Activated CD8-positive, alpha-beta T cell treated with anti-CD3 and anti-CD28 coated beads, Interleukin-2, amount 10 ng/mL, durations not matched to agents 7 days and 5 days (primary cell): ENCODE results near the gene ZNF436. TPM values are rescaled to one million over a fixed set of nuclear protein-coding genes. Genes with fewer than 3 reads are reported as not detected.
"Not testable (repeated sequence)": the region's sequence is repeated elsewhere in the genome, so short reads cannot be mapped to it uniquely, and the experiment has no call there.

Experiments
- ATAC-seq: fragments of 150-1000 bp; cut with Tn5 transposase; one replicate; pipeline ENCODE4 v1.10.0; 2021; ENCODE audit warnings: moderate library complexity
- CTCF ChIA-PET: fragments of 350-600 bp; sonication (Branson Sonifier 250); formaldehyde crosslinking; loops from one replicate; lab custom pipeline; 2021; ENCODE audit warnings: antibody characterized with exemption; lab: Charles Lee
- POLR2A ChIA-PET: fragments of 350-600 bp; sonication (Branson Sonifier 250); formaldehyde crosslinking; loops from one replicate; lab custom pipeline; 2021; ENCODE audit warnings: antibody characterized with exemption; lab: Charles Lee
- DNase-seq: peaks from one replicate; pipeline ENCODE4 v3.0.0-alpha.2; 2020
- H3K27ac Mint-ChIP-seq: one replicate; pipeline ENCODE4 v1.8.0; 2021; ENCODE audit warnings: mild to moderate bottlenecking, mixed read lengths
- H3K27me3 Mint-ChIP-seq: one replicate; pipeline ENCODE4 v1.8.0; 2021; ENCODE audit warnings: low read depth, mixed read lengths
- H3K36me3 Mint-ChIP-seq: one replicate; pipeline ENCODE4 v1.8.0; 2021; ENCODE audit warnings: low read depth, mixed read lengths
- H3K4me1 Mint-ChIP-seq: one replicate; pipeline ENCODE4 v1.8.0; 2021; ENCODE audit warnings: low read depth, mixed read lengths
- H3K4me3 Mint-ChIP-seq: one replicate; pipeline ENCODE4 v1.8.0; 2021; ENCODE audit warnings: mild to moderate bottlenecking, mixed read lengths
- H3K9me3 Mint-ChIP-seq: one replicate; pipeline ENCODE4 v1.8.0; 2022; ENCODE audit warnings: mixed read lengths; ENCODE audit not compliant: insufficient read depth
- total RNA-seq, 2 experiments: library from RNA; stranded (reverse); gene quantifications; one replicate each; pipeline ENCODE4 v1.2.3, GENCODE V29; 2021

Gene ZNF436
- total RNA-seq, 2 experiments from 2014 or later = 5.0 to 5.4 TPM

DNA sequence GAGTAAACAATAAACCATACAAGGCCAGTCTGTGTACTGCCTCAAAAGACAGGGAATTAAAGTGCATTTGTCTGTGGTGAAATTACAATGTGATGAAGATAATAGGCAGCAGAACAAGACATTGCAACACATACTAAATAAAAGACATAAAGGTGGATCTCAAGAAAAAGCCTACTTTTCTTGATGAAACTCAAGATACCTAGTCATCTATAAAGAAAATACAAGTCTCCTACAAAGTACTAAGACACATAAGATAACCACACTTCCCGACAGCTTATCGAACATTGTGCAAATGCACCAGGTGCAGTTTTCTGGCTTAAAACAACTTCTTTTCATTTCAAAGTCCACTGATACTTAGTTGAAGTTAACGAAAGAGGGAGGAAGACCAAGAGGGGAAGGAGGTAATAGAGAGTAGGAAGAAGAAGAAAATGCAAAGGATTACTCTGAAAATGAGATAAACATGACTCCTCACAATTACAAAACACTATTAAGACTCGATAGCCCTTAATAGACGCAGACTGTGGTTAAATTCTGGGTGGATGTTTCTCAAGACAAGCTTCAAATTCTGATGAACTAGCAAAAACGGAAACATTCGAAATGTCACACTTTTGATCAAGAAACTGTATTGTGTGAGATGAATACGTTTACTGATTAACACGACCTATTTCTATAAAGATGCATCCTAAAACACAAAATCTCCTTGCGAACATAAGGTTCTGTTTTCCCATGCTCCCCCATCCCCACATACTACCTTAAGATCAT is 27.5 kb downstream of the ZNF436 start:
- DNase-seq = no peak
- POLR2A ChIA-PET = interaction anchor here (0.7 to 0.8 kb wide), 2 partner anchors 43 to 88 kb away, joined by 3 read pairs; no protein-coding TSS in a partner anchor
- Mint-ChIP-seq H3K9me3 (no peaks in the 10 kb centered on the region), H3K36me3 (peaks cover 48% of the 10 kb centered on the region), H3K4me3 (peak overlapping the region; percentile 86), H3K27me3 (no peaks in the 10 kb centered on the region), H3K4me1 (peaks cover 52% of the 10 kb centered on the region), H3K27ac (peak overlapping the region; percentile 60)
- no peak for ATAC-seq
- CTCF ChIA-PET = interaction anchor here (0.7 to 4.0 kb wide), 6 partner anchors 26 to 295 kb away, joined by 3 to 13 read pairs (median 4); no protein-coding TSS in a partner anchor

DNA sequence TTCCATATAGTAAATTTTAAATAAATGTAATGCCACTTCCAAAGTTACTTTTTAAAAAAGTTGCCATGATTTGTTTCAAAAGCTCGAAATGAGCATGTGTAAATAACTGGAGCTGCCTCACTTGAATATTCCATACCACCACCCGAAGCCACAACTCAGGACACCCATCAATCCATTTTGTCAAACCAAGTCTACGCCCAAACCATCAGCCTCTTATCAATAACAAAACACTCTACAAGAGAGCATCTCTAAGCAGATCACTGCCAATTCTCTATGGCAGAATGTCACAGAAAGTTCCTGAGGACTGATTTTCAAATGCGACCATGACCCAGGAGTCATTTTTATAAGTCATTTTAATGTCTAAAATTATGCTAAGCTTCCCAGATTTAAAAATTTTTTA is 30.0 kb downstream of the ZNF436 start:
- no peak overlapping the region for H3K27ac Mint-ChIP-seq
- peaks cover 63% of the 10 kb centered on the region for H3K36me3 Mint-ChIP-seq
- POLR2A ChIA-PET = no interaction called here
- ATAC-seq (no peak), DNase-seq (peak; percentile 14)
- no peaks in the 10 kb centered on the region for H3K9me3 Mint-ChIP-seq
- H3K4me1 Mint-ChIP-seq = peaks cover 52% of the 10 kb centered on the region
- H3K27me3 Mint-ChIP-seq = no peaks in the 10 kb centered on the region
- CTCF ChIA-PET = interaction anchor here (1.0 to 4.0 kb wide), 4 partner anchors 20 to 432 kb away, joined by 3 to 13 read pairs (median 8); no protein-coding TSS in a partner anchor
- peak overlapping the region; percentile 8 for H3K4me3 Mint-ChIP-seq

DNA sequence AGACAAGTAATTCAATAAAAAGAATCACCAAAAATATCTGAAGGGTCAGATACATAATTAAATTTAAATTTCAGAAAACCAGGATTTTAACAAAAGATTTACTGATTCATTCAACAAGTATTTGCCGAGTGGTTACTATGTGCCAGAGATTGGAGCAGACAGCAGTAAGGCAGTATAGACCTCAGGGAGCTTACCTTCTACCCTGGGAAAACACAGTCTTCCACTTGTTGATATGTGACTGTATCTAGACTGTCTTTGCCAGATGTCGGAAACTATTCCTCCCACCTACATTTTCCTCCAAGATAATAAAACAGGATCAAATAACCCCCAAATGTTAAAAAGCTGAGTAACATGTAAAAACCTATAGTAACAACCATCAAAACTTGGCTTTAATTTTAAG is 31.8 kb downstream of the ZNF436 start:
- H3K4me1 Mint-ChIP-seq = peaks cover 54% of the 10 kb centered on the region
- peak overlapping the region; percentile 21 for H3K27ac Mint-ChIP-seq
- ATAC-seq = no peak
- ChIA-PET CTCF (interaction anchor here (0.8 to 2.5 kb wide), 3 partner anchors 29 to 407 kb away, joined by 3 to 13 read pairs (median 3); no protein-coding TSS in a partner anchor), POLR2A (interaction anchor here (1.1 kb wide), 1 partner anchor 25 kb away, joined by 3 read pairs; no protein-coding TSS in a partner anchor)
- peak; percentile 4 for DNase-seq
- H3K4me3 Mint-ChIP-seq = no peak overlapping the region
- H3K9me3 Mint-ChIP-seq = no peaks in the 10 kb centered on the region
- peaks cover 72% of the 10 kb centered on the region for H3K36me3 Mint-ChIP-seq
- no peaks in the 10 kb centered on the region for H3K27me3 Mint-ChIP-seq

DNA sequence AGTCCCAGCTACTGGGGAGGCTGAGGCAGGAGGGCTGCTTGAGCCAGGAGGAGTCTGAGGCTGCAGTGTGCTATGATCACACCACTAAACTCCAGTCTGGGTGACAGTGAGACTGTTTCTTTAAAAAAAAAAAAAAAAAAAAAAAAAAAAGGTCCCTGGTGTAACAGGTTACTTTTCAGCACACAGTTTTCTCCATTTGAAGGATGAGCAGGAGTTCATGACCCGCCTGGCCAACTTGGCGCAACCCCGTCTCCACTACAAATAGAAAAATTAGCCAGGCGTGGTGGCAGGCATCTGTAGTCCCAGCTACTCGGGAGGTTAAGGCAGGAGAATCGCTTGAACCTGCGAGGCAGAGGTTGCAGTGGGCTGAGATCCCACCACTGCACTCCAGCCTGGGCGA is 37.9 kb downstream of the ZNF436 start:
- H3K27me3 Mint-ChIP-seq = no peaks in the 10 kb centered on the region
- DNase-seq (no peak), ATAC-seq (no peak)
- H3K4me1 Mint-ChIP-seq = peaks cover 23% of the 10 kb centered on the region
- ChIA-PET POLR2A (no interaction called here), CTCF (interaction anchor here (0.7 to 1.5 kb wide), 2 partner anchors 13 to 72 kb away, joined by 3 read pairs; partner anchors contain the start of gene HNRNPR)
- no peaks in the 10 kb centered on the region for H3K9me3 Mint-ChIP-seq
- H3K4me3 Mint-ChIP-seq = no peak overlapping the region
- H3K27ac Mint-ChIP-seq = no peak overlapping the region
- peaks cover 68% of the 10 kb centered on the region for H3K36me3 Mint-ChIP-seq

DNA sequence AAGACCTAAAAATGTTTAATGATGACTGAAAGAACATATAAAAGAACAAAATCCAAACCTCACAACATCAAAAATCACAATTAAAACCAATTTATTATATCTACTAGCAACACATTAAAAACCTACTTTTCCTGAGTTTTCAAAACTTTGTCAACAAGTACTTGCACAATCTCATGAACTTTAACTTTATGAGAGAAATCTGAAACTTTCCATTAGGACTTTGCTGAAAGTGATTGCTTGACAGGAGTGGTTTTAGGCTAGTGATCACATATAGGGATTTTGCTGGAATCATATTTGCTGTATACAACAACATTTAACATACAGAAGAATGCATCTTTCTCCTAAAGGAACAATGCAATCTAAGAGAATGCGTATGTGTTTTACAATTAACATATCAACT is 38.8 kb downstream of the ZNF436 start:
- no peak overlapping the region for H3K4me3 Mint-ChIP-seq
- H3K4me1 Mint-ChIP-seq = peaks cover 23% of the 10 kb centered on the region
- ATAC-seq = no peak
- no peak for DNase-seq
- ChIA-PET POLR2A (no interaction called here), CTCF (interaction anchor here (1.5 kb wide), 1 partner anchor 73 kb away, joined by 3 read pairs; no protein-coding TSS in a partner anchor)
- no peaks in the 10 kb centered on the region for H3K27me3 Mint-ChIP-seq
- H3K27ac Mint-ChIP-seq = no peak overlapping the region
- peaks cover 71% of the 10 kb centered on the region for H3K36me3 Mint-ChIP-seq
- no peaks in the 10 kb centered on the region for H3K9me3 Mint-ChIP-seq

DNA sequence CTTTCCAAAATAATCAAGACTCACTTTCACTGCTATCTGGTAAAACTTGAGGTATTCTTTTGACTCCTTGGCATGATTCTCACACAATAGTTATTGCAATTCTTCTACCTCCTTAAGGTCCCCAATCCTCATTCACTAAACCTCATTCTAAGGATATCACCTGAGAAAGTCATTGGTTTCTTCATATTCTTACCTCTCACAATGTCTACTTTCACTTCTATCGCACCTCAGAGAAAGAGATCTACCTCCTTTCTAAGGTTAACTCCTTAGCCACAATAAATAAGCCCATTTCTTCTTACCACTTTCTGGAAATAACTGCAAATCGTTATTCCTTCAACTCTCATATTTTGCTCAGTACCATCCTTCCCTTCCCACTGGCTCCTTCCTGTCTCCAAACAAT is 44.2 kb downstream of the ZNF436 start:
- ChIA-PET POLR2A (interaction anchor here (0.6 kb wide), 1 partner anchor 19 kb away, joined by 3 read pairs; no protein-coding TSS in a partner anchor), CTCF (no interaction called here)
- Mint-ChIP-seq H3K4me1 (peaks cover 17% of the 10 kb centered on the region), H3K27me3 (no peaks in the 10 kb centered on the region), H3K9me3 (no peaks in the 10 kb centered on the region), H3K27ac (no peak overlapping the region), H3K36me3 (peaks cover 66% of the 10 kb centered on the region), H3K4me3 (no peak overlapping the region)
- ATAC-seq = no peak
- DNase-seq = no peak

DNA sequence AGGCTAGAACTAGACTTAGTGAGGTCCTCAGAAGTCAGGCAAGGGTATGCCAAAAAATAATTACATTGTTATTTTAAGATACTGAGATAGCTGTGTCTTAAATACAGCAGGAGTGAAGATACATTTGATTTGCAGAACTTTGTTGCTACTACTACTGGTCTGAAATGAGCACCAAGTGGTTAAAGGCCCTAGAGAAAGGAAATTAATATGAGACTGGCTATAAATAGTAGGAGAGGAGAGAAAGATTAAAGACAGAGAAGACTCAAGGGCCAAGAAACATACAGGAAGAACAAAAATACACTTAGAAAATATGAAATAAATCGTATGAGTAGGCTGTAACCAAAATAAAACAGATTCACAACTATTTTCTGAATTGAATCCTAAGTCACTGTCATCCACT is 46.9 kb downstream of the ZNF436 start:
- H3K27ac Mint-ChIP-seq = peak overlapping the region; percentile 10
- ATAC-seq (no peak), DNase-seq (no peak)
- no peaks in the 10 kb centered on the region for H3K27me3 Mint-ChIP-seq
- ChIA-PET CTCF (no interaction called here), POLR2A (interaction anchor here (1.8 kb wide), 1 partner anchor 22 kb away, joined by 6 read pairs; the partner anchor contains the start of gene HNRNPR)
- no peaks in the 10 kb centered on the region for H3K9me3 Mint-ChIP-seq
- peaks cover 67% of the 10 kb centered on the region for H3K36me3 Mint-ChIP-seq
- peaks cover 11% of the 10 kb centered on the region for H3K4me1 Mint-ChIP-seq
- no peak overlapping the region for H3K4me3 Mint-ChIP-seq

DNA sequence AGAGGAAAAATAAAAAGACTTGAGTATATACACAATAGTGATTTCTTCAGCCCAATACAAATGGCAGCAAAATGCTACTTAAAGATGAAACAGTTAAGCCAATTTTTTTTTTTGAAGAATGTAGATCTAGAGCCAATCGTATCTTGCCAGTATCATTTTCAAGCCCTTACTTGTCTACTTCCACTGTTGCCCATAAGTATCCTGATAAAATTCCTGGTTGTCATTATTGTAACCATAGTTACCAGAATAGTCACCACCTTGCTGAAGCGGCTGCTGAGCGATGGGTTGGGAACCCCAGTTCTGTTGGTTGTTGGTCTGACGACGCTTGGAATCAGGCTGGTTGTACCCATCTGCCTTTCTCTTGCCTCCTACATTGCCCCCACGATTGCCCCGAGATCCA is 59.4 kb downstream of the ZNF436 start:
- H3K36me3 Mint-ChIP-seq = peaks cover 58% of the 10 kb centered on the region
- H3K9me3 Mint-ChIP-seq, CTCF ChIA-PET, POLR2A ChIA-PET, H3K4me3 Mint-ChIP-seq, H3K27ac Mint-ChIP-seq, H3K27me3 Mint-ChIP-seq, DNase-seq, ATAC-seq: not testable (repeated sequence)
- H3K4me1 Mint-ChIP-seq = peaks cover 11% of the 10 kb centered on the region

Other genes starting within 250 kb of the ZNF436 start
- gene LUZP1, start 201.0 kb downstream of the ZNF436 start, total RNA-seq = 10 to 100 TPM; 15.2 to 16.0 TPM
- gene HTR1D, start 152.3 kb downstream of the ZNF436 start, total RNA-seq = not detected
- gene HNRNPR, start 25.6 kb downstream of the ZNF436 start, total RNA-seq = 100 to 1,000 TPM; 217 to 231 TPM
- gene TCEA3, start 54.9 kb upstream of the ZNF436 start, total RNA-seq = 10 to 100 TPM; 11.4 to 12.1 TPM
- under 1 TPM; 0.24 to 0.83 TPM for gene ASAP3, start 114.3 kb upstream of the ZNF436 start, total RNA-seq
- gene E2F2, start 161.4 kb upstream of the ZNF436 start, total RNA-seq = 10 to 100 TPM; 75.0 to 80.3 TPM
- gene ID3, start 189.7 kb upstream of the ZNF436 start, total RNA-seq = 10 to 100 TPM; 31.4 to 34.4 TPM